SHP77 (cell line): ENCODE data around the gene PLEKHA8.
"Not testable (repeated sequence)": the region's sequence is repeated elsewhere in the genome, so short reads cannot be mapped to it uniquely, and the experiment has no call there.

ENCODE experiments used
- DNase-seq, 2 experiments: peaks; one replicate each; lab custom pipeline; 2025; lab: John Stamatoyannopoulos, UW

Gene PLEKHA8

DNA sequence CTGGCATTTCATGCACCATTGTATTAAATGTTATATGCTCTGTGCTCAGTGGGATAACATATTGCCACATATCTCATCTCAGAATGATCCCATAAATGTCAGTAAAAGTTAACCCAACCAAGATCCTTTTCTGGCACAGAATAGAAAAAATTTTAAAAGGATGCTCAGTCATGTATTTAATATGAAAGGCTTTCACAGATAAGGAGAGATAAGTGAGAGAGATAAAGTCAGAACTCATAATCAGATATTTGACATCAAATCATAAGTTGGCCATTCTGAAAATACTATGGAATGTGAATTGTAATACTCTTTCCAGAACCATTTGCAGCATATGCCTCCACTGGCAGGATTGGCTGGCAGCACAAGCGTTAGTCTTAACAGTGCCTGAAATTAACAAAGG, 38.5 kb downstream of the PLEKHA8 start:
- DNase-seq = no peak

DNA sequence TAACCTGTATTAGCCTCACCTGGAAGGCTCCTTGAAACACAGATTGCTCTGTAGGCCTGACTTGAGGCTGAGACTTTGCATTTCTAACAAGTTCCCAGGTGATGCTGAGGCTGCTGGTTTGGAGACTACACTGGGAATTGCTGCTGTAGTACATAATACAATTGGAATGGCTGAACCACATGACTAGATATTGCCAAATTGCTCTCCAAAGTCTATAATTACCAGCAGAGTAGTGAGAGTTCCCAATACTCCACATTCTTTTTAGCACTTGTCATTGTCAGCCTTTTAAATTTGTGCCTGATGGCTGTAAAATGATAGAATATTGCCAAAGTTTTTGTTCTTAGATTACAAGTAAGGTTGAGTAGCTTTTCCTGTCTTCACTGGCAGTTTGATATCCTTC, 39.9 kb downstream of the PLEKHA8 start:
- no peak for DNase-seq

GRCh38 chr7:30069096-30069867, 41.1 kb downstream of the PLEKHA8 start:
- DNase-seq = no peak

DNA sequence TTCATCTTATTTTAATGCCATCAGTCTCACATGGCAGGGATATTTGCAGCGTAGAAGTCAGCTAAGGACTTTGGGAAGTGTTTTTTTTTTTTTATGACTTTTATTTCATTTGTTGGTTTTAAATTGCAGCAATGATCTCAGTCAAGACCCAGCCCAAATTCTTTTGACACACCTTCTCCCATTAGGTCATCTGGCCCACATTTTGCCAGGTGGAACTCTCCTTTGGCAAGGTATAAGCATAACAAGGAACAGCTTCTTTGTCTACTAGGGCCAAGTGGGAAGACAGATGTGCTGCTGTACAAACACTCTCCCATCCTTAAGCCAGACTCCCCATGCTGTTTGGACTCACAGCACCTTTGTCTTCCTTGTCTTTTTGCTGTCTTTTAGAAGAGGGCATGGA, 41.8 kb downstream of the PLEKHA8 start:
- no peak for DNase-seq

DNA sequence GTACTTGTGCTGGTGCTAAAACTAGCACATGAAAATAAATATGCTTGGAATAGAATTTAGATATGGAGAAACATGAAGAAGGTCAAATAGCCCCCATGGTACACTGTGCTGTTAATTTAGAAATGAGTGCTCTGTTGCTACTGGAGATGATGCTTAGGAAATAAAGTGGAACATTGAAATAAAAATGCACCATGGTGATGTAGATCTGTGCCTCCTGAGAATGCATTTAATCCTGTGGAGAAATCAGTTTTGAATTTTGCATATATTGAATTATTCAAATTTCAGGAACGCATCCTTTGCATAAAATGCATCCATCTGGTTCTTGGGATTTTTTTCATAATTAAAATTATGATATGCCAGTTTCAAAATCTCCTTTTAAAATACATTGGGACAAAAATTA, 44.5 kb downstream of the PLEKHA8 start:
- DNase-seq = no peak

DNA sequence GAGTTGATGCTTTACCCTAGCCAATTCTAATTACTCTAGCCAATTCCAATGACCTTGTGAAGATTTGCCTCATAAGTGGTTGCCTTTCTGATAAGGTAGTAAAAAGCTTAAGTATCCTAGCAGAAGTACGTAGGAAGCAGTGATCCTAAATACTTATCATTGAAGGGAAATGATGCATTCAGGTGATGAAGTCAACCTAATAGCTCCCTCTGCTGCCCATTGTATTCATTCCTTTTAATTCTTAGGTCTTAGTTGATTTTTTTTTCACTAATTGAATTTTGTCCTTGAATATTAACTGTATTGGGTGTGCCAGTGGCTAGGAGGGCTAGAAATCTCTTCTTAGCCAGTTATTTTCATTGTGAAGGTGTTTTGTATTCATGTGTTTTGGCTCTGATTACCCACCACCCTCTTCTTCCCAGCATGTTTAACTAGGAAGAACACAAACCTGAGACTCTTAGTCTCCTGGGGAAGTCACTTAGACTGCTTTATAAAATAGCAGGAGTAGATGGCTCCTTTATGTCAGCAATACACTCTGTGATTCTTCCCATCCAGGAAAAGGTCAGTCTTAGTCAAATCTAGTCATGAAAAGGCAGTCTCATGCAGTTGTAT, 46.3 kb downstream of the PLEKHA8 start:
- DNase-seq = peak; percentile 12 to 59

- DNase-seq = no peak
Measured at GRCh38 chr7:30076411-30076810, 48.2 kb downstream of the PLEKHA8 start.

- DNase-seq = no peak
Measured at GRCh38 chr7:30078280-30078679, 50.1 kb downstream of the PLEKHA8 start.

GRCh38 chr7:30079880-30080279, 51.7 kb downstream of the PLEKHA8 start:
- DNase-seq = no peak

DNA sequence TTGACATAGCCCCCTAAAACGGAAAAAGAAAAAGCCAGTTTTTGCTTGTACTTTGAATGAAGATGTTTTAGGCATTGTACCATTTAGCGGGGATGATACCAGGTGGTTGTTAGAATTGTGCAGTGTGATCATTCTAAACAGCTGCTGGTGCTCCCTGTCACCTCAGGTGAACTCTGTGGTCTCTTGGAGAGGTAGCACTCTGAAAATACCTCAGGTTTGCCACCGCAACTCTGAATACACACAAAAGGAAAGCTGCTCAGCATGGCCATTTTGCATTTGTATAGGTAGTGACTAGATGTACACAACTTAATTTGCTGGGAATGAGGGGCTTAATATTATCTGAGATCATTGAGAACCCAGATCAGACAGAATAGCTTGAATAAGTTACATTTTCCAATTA, 52.6 kb downstream of the PLEKHA8 start:
- DNase-seq = no peak

- no peak for DNase-seq
Measured at GRCh38 chr7:30082686-30083085, 54.5 kb downstream of the PLEKHA8 start.

DNA sequence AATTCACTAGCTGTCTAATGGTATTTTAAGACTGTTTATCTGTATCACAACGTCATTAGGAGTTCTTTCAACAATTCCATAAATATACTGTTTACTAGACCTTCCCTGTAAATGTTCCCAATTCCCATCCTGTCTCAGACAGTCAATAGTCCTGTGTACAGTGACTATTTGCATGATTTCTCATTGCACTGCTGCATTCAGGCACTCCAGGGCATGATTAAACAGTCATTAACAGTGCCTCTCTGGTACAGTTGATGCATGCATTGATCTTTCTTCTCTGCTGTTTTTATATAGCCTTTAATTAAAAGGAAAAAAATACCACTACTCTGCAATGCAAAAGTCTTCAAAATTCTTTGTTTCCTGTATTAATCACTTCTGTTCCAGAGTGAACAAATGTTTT, 55.1 kb downstream of the PLEKHA8 start:
- no peak for DNase-seq

DNA sequence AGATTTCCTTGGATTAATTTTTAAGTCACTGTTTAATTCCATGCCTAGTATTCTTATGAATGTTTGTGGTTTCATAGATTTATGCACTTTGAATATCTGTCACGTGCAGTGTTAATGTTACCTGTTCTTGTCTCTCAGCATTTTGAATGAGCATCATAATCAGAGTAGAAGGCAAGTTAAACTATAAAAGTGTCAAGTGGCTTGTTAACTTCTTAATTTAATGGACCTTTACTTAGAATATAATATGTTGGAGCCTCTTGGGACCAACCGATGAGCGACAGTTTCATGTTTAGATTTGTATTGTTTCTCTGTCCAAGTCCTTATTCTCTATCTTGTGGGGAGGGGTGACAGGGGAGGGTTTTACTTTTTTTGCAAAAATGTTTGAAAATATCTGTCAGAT, 56.0 kb downstream of the PLEKHA8 start:
- DNase-seq = no peak

DNA sequence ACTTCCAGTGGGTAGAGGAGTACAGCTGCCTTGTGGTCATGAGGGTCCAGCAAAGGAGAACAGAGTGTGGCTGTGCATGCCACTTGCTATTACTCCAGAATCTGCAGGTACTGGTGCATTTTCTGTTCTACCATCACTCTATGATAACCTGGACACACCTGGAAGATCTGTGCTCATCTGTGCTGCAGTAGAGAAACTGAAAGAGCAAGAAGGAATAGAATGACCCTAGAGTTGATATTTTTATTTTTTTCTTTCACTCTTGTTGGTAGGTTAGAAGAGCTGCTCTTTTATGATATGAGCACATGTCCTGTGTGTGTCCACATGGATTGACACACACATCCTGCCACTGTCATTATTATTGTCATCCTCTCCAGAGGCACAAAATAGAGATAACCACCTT, 58.3 kb downstream of the PLEKHA8 start:
- DNase-seq = no peak

- DNase-seq = no peak
Measured at GRCh38 chr7:30087371-30087770, 59.2 kb downstream of the PLEKHA8 start.

- no peak for DNase-seq
Measured at GRCh38 chr7:30088362-30088761, 60.1 kb downstream of the PLEKHA8 start.

- DNase-seq = no peak
Measured at GRCh38 chr7:30090111-30090510, 61.9 kb downstream of the PLEKHA8 start.

DNA sequence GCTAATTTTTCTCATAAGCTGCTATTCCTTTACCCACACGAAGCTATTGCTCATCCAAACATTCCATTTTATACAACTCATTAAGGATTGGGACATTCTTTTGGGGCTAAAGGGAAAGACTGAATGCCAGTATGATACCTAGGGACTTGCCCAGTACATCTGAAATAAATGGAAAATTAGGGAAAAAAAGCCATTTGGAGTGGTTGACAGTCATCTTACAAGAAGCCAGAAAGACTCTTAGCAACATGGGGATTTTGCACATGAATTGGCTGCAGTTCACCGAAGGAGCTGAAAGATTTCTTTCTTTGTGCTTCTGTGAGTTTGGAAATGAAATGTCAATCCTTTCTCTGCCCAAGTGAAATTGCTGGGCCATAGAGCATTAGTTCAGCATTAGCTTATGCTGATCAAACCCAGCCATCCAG, 63.3 kb downstream of the PLEKHA8 start:
- no peak for DNase-seq

GRCh38 chr7:30091987-30092386, 63.8 kb downstream of the PLEKHA8 start:
- no peak for DNase-seq

DNA sequence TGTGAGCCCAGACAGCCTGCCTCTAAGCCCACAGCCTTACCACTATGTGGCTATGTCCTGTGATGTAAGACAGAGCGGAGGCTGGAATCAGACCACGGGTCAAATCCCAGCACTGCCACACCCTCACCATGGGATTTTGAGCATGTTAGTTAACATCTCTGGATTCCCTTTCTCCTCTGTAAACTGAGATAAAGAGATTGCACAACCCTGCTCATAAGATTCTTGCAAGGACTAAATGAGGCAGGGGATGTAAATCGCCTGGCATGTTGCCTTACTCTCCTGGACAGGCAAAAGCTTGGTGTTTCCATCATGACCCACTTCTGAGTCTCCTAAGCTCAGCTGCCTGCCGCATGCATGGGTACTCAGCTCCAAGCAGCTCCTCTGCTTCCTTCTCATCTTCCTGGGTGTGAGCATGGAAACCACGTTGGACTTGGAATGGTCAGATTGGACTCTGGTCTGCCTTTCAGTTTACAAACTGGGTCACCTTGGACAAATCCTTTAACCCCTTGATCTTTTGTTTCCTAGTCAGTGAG, 65.3 kb downstream of the PLEKHA8 start:
- no peak for DNase-seq

DNA sequence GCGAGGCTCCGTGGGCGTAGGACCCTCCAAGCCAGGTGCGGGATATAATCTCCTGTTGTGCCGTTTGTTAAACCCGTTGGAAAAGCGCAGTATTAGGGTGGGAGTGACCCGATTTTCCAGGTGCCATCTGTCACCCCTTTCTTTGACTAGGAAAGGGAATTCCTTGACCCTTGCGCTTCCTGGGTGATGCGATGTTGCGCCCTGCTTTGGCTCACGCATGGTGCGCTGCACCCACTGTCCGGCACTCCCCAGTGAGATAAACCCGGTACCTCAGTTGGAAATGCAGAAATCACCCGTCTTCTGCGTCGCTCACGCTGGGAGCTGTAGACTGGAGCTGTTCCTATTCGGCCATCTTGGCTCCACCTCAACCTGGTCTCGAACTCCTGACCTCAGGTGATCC, 70.4 kb downstream of the PLEKHA8 start:
- not testable (repeated sequence) for DNase-seq

GRCh38 chr7:30102281-30102680, 74.1 kb downstream of the PLEKHA8 start:
- no peak for DNase-seq

GRCh38 chr7:30104157-30104556, 75.9 kb downstream of the PLEKHA8 start:
- DNase-seq = no peak
